Aorta (tissue), 4 donors: ENCODE data around the gene LPIN3. TPM values are rescaled to one million over a fixed set of nuclear protein-coding genes. Genes with fewer than 3 reads are reported as not detected.

Source experiments
- polyA plus RNA-seq, 2 donors: library from polyadenylated mRNA; stranded (reverse); fragments of 200-250 nt; gene quantifications; one replicate each; pipeline ENCODE4 v1.2.3, GENCODE V29; 2013
- total RNA-seq, 2 donors: library from RNA; stranded (reverse); fragmentation: NEBNext Ultra II Directional; extraction: Animal tissue kit (Norgen Biotek cat#: 25700); gene quantifications; one replicate each; pipeline ENCODE4 v1.2.1, GENCODE V29; 2021
- donor health status: healthy with polysubstance abuse.
- donor health status: Bipolar disorder and iron deficiency.
- donor health status: DM: no; HTN: no; CAD: no.
- donor health status: DM: yes; HTN: yes; CAD: no.

The LPIN3 gene
- total and polyA plus RNA-seq, 4 donors: 17.3 to 37.0 (median 22.0) TPM

Other genes with a start within 250 kb of the LPIN3 start
- 100 to 1,000 TPM in 1 of 2 donors, 10 to 100 TPM in 1; 96.3 to 148 TPM for gene PLCG1, start 203.3 kb upstream of the LPIN3 start, total RNA-seq
- 10 to 100 TPM; 17.9 to 52.5 TPM for gene PLCG1, start 203.3 kb upstream of the LPIN3 start, polyA plus RNA-seq
- 10 to 100 TPM; 50.7 to 98.6 TPM for gene ZHX3, start 23.1 kb upstream of the LPIN3 start, total RNA-seq
- gene ZHX3, start 23.1 kb upstream of the LPIN3 start, polyA plus RNA-seq: 10 to 100 TPM; 11.0 to 26.9 TPM
- under 1 TPM; 0.39 to 0.72 TPM for gene EMILIN3, start 26.0 kb downstream of the LPIN3 start, total RNA-seq
- under 1 TPM in 1 of 2 donors, not detected in 1; 0.38 TPM for gene EMILIN3, start 26.0 kb downstream of the LPIN3 start, polyA plus RNA-seq